H1 (cell line): ENCODE results near the gene CDKL4. TPM values are rescaled to one million over a fixed set of nuclear protein-coding genes. Genes with fewer than 3 reads are reported as not detected.

Experiments
- CTCF ChIA-PET: fragments of 300-600 bp; sonication (Branson Sonifier 250); formaldehyde crosslinking; loops from one replicate; lab custom pipeline; 2021; ENCODE audit not compliant: partially characterized antibody; lab: Charles Lee
- POLR2A ChIA-PET: fragments of 300-600 bp; sonication (Branson Sonifier 250); formaldehyde crosslinking; loops from one replicate; lab custom pipeline; 2021; ENCODE audit warnings: inconsistent platforms; ENCODE audit not compliant: partially characterized antibody; lab: Charles Lee
- DNase-seq, 2 experiments: peaks; one replicate each; pipeline versions ENCODE4 v3.0.0 to v3.0.0-alpha.2; 2010 to 2022; ENCODE audit warnings: low spot score in 2 of 2, low read depth in 1 of 2, mixed read lengths in 1 of 2
- FAIRE-seq: peaks from 2 replicates; lab custom pipeline; 2011; peaks lifted over from hg19 to GRCh38; lab: Jason Lieb, UNC
- H2AFZ ChIP-seq: 2 replicates; pipeline ENCODE4 v1.8.1; 2012; ENCODE audit warnings: low read length, inconsistent platforms
- H2AK5ac ChIP-seq: 2 replicates; pipeline ENCODE4 v1.6.1; 2013; ENCODE audit warnings: low read depth, low read length
- H2BK120ac ChIP-seq: replicated peaks from 2 replicates; pipeline ENCODE3; 2013; ENCODE audit warnings: low read depth, low read length, inconsistent platforms
- H2BK12ac ChIP-seq: 2 replicates; pipeline ENCODE4 v1.6.1; 2013; ENCODE audit warnings: low read depth, low read length
- H2BK15ac ChIP-seq: 2 replicates; pipeline ENCODE4 v1.6.1; 2013; ENCODE audit warnings: low read length
- H2BK20ac ChIP-seq: 2 replicates; pipeline ENCODE4 v1.6.1; 2013; ENCODE audit warnings: low read length
- H2BK5ac ChIP-seq: 2 replicates; pipeline ENCODE4 v1.6.1; 2013; ENCODE audit warnings: low read depth, low read length
- H3K14ac ChIP-seq: 2 replicates; pipeline ENCODE4 v1.6.1; 2013; ENCODE audit warnings: inconsistent platforms; ENCODE audit not compliant: insufficient read length
- H3K18ac ChIP-seq: 2 replicates; pipeline ENCODE4 v1.6.1; 2013; ENCODE audit warnings: low read length; ENCODE audit errors: extremely low read depth
- H3K23ac ChIP-seq: 2 replicates; pipeline ENCODE4 v1.6.1; 2013; ENCODE audit warnings: inconsistent platforms; ENCODE audit not compliant: insufficient read length
- H3K23me2 ChIP-seq: 2 replicates; pipeline ENCODE4 v1.6.1; 2013; ENCODE audit warnings: low read depth, low read length
- H3K27ac ChIP-seq: 2 replicates; pipeline ENCODE4 v1.6.1; 2011; ENCODE audit warnings: low read depth, low read length, inconsistent platforms
- H3K27me3 ChIP-seq, 4 experiments: replicated peaks in 1 of 4; 1 replicate in 1 of 4; 2 replicates in 3 of 4; pipeline versions ENCODE4 v1.6.1 to v1.8.1; 2011 to 2013; ENCODE audit warnings: low read length in 3 of 4, mild to moderate bottlenecking in 3 of 4, inconsistent platforms in 2 of 4, mixed read lengths in 2 of 4, moderate library complexity in 1 of 4; ENCODE audit not compliant: control insufficient read depth in 3 of 4, insufficient read depth in 3 of 4; ENCODE audit errors: extremely low read depth in 1 of 4
- H3K36me3 ChIP-seq, 4 experiments: 2 replicates each; pipeline versions ENCODE4 v1.6.1 to v1.8.1; 2011 to 2013; ENCODE audit warnings: mild to moderate bottlenecking in 4 of 4, low read length in 3 of 4, moderate library complexity in 2 of 4, control low read depth in 1 of 4, inconsistent platforms in 1 of 4; ENCODE audit not compliant: insufficient read depth in 4 of 4, control insufficient read depth in 2 of 4
- H3K4ac ChIP-seq: replicated peaks from 2 replicates; pipeline ENCODE3; 2013; ENCODE audit warnings: low read length, low read depth, mixed read lengths, inconsistent platforms; ENCODE audit not compliant: insufficient read length
- H3K4me1 ChIP-seq, 4 experiments: replicated peaks in 1 of 4; 1 replicate in 1 of 4; 2 replicates in 3 of 4; pipeline versions ENCODE4 v1.6.1 to v1.8.1; 2011 to 2013; ENCODE audit warnings: low read length in 3 of 4, inconsistent platforms in 2 of 4, mixed read lengths in 1 of 4; ENCODE audit not compliant: insufficient read depth in 4 of 4, control insufficient read depth in 3 of 4
- H3K4me2 ChIP-seq, 2 experiments: 2 replicates each; pipeline versions ENCODE4 v1.6.1 to v1.8.1; 2011 to 2013; ENCODE audit warnings: low read depth in 2 of 2, low read length in 2 of 2, control low read depth in 1 of 2, inconsistent platforms in 1 of 2, mild to moderate bottlenecking in 1 of 2; ENCODE audit not compliant: insufficient read depth in 1 of 2
- H3K4me3 ChIP-seq, 4 experiments: fragments of 200-600, 300-600 bp in 1 of 4; sonication (generic), shearing (Covaris generic), sonication (Bioruptor Twin) in 1 of 4; 2 replicates each; pipeline versions ENCODE4 v1.5.1 to v1.8.1; 2011 to 2016; ENCODE audit warnings: low read length in 4 of 4, low read depth in 3 of 4, control low read depth in 2 of 4, inconsistent platforms in 2 of 4, mild to moderate bottlenecking in 2 of 4, mixed read lengths in 1 of 4, moderate library complexity in 1 of 4; ENCODE audit not compliant: insufficient read depth in 2 of 4; ENCODE audit errors: extremely low read depth in 1 of 4
- H3K56ac ChIP-seq: replicated peaks from 2 replicates; pipeline ENCODE3; 2013; ENCODE audit warnings: low read depth, mild to moderate bottlenecking, mixed read lengths, low read length, inconsistent platforms; ENCODE audit not compliant: insufficient read length
- H3K79me1 ChIP-seq: 2 replicates; pipeline ENCODE4 v1.6.1; 2013; ENCODE audit warnings: low read depth, low read length, control low read depth
- H3K79me2 ChIP-seq, 2 experiments: 2 replicates each; pipeline versions ENCODE4 v1.6.1 to v1.8.1; 2012 to 2013; ENCODE audit warnings: low read length in 2 of 2, mild to moderate bottlenecking in 2 of 2, inconsistent platforms in 1 of 2; ENCODE audit not compliant: insufficient read depth in 2 of 2, control insufficient read depth in 1 of 2
- H3K9ac ChIP-seq, 4 experiments: replicated peaks in 1 of 4; 1 replicate in 1 of 4; 2 replicates in 3 of 4; pipeline versions ENCODE4 v1.6.1 to v1.8.1; 2011 to 2013; ENCODE audit warnings: low read depth in 3 of 4, low read length in 3 of 4, control low read depth in 2 of 4, mild to moderate bottlenecking in 2 of 4, moderate library complexity in 2 of 4, inconsistent platforms in 1 of 4; ENCODE audit errors: extremely low read depth in 1 of 4
- H3K9me3 ChIP-seq, 2 experiments: 2 replicates each; pipeline versions ENCODE4 v1.6.1 to v1.8.1; 2012 to 2013; ENCODE audit warnings: mild to moderate bottlenecking in 2 of 2, moderate library complexity in 2 of 2, control low read depth in 1 of 2, inconsistent platforms in 1 of 2, low read depth in 1 of 2, low read length in 1 of 2, mixed read lengths in 1 of 2; ENCODE audit not compliant: insufficient read depth in 2 of 2
- H4K20me1 ChIP-seq, 2 experiments: replicated peaks in 1 of 2; 2 replicates each; pipeline versions ENCODE3 to v1.8.1; 2011 to 2013; ENCODE audit warnings: inconsistent platforms in 2 of 2, low read length in 2 of 2, mild to moderate bottlenecking in 1 of 2; ENCODE audit not compliant: insufficient read depth in 2 of 2, control insufficient read depth in 1 of 2
- H4K5ac ChIP-seq: 2 replicates; pipeline ENCODE4 v1.6.1; 2013; ENCODE audit warnings: low read length, low read depth, mixed read lengths, inconsistent platforms; ENCODE audit not compliant: insufficient read length
- H4K8ac ChIP-seq: 2 replicates; pipeline ENCODE4 v1.8.0; 2013; ENCODE audit warnings: mild to moderate bottlenecking, moderate library complexity, low read length, inconsistent platforms; ENCODE audit not compliant: insufficient read depth; ENCODE audit errors: extremely low read depth
- H4K91ac ChIP-seq: replicated peaks from 2 replicates; pipeline ENCODE3; 2013; ENCODE audit warnings: low read length, mixed read lengths, inconsistent platforms; ENCODE audit not compliant: insufficient read length
- ASH2L ChIP-seq: fragments of 200-600, 300-600 bp; sonication (generic); IDR thresholded peaks from one replicate; pipeline ENCODE4 v1.7.1; 2017; ENCODE audit warnings: low read length
- ATF2 ChIP-seq: IDR thresholded peaks from 2 replicates; pipeline ENCODE4 v1.6.1; 2012; ENCODE audit warnings: low read length, inconsistent platforms
- BCL11A ChIP-seq, 2 experiments: IDR thresholded peaks; one replicate each; pipeline ENCODE4 v1.6.1; 2011; ENCODE audit warnings: low read depth in 2 of 2, low read length in 2 of 2, mild to moderate bottlenecking in 2 of 2
- CBX5 ChIP-seq: fragments of 300-800, 300-1000 bp; sonication (generic); IDR thresholded peaks from 2 replicates; pipeline ENCODE4 v1.7.1; 2016; ENCODE audit warnings: antibody characterized with exemption, low read length, low read depth
- EZH2 ChIP-seq: fragments of 200-600 bp; sonication (generic); IDR thresholded peaks from 2 replicates; pipeline ENCODE4 v1.7.1; 2012; ENCODE audit warnings: low read depth, mild to moderate bottlenecking, moderate library complexity, low read length, inconsistent platforms; ENCODE audit not compliant: severe bottlenecking
- GTF2F1 ChIP-seq: IDR thresholded peaks from 2 replicates; pipeline ENCODE4 v1.6.1; 2012; ENCODE audit warnings: low read depth, low read length, improper control_type of control experiment, borderline replicate concordance
- NRF1 ChIP-seq: IDR thresholded peaks from 2 replicates; pipeline ENCODE4 v1.6.1; 2011; ENCODE audit warnings: mild to moderate bottlenecking, low read depth, low read length, improper control_type of control experiment
- PHF8 ChIP-seq: fragments of 200-600 bp; sonication (generic); conservative IDR thresholded peaks from 2 replicates; pipeline ENCODE4 v1.7.1; 2012; ENCODE audit warnings: low read depth, mild to moderate bottlenecking, inconsistent platforms, low read length, moderate library complexity
- POU5F1 ChIP-seq: IDR thresholded peaks from 2 replicates; pipeline ENCODE4 v1.6.1; 2011; ENCODE audit warnings: low read depth, mild to moderate bottlenecking, low read length, moderate library complexity
- RFX5 ChIP-seq: IDR thresholded peaks from 2 replicates; pipeline ENCODE4 v1.6.1; 2011; ENCODE audit warnings: low read depth, low read length, improper control_type of control experiment, borderline replicate concordance
- SUZ12 ChIP-seq: fragments of 200-600 bp; sonication (generic); IDR thresholded peaks from 2 replicates; pipeline ENCODE4 v1.6.1; 2012; ENCODE audit warnings: mild to moderate bottlenecking, inconsistent platforms, low read length, moderate library complexity, mixed read lengths
- TAF1 ChIP-seq: IDR thresholded peaks from 2 replicates; pipeline ENCODE4 v1.6.1; 2011; ENCODE audit warnings: mild to moderate bottlenecking, low read depth, low read length
- TAF7 ChIP-seq: optimal IDR thresholded peaks from 2 replicates; pipeline ENCODE3; 2011; ENCODE audit warnings: low read depth, mild to moderate bottlenecking, inconsistent platforms, low read length, moderate library complexity, borderline replicate concordance
- YY1 ChIP-seq: IDR thresholded peaks from 2 replicates; pipeline ENCODE4 v1.6.1; 2011; ENCODE audit warnings: low read depth, mild to moderate bottlenecking, low read length
- WGBS, 2 experiments: shearing (Covaris generic) in 1 of 2; methylation state at CpG; one replicate each; pipeline versions ENCODE4 v1.1.6 to v1.1.7; 2013 to 2015; ENCODE audit warnings: low lambda C conversion rate in 2 of 2, mixed read lengths in 2 of 2, inconsistent platforms in 1 of 2, low coverage in 1 of 2, missing lambda C conversion rate in 1 of 2; ENCODE audit not compliant: insufficient replicate concordance in 2 of 2, insufficient coverage in 1 of 2, insufficient read length in 1 of 2; ENCODE audit errors: extremely low coverage in 1 of 2, missing lambda C conversion rate in 1 of 2; 5-methylcytosine and 5-hydroxymethylcytosine counted together
- polyA plus RNA-seq, 7 experiments: library from polyadenylated mRNA; depleted of rRNA in 3 of 7; stranded (reverse) in 5 of 7; unstranded in 2 of 7; fragments of >200 nt in 5 of 7; fragments of 200-250 nt in 2 of 7; gene quantifications; 1 replicate in 5 of 7; 2 replicates in 1 of 7; 4 replicates in 1 of 7; pipeline versions ENCODE4 v1.2.1 to v1.2.3, GENCODE V29; 2011 to 2013; ENCODE audit warnings: missing spikeins in 2 of 7, mixed read lengths in 2 of 7
- total RNA-seq: library from RNA; stranded (reverse); fragmentation: NEBNext Ultra II Directional; extraction: Animal tissue kit (Norgen Biotek cat#: 25700); gene quantifications from 2 replicates; pipeline ENCODE4 v1.2.1, GENCODE V29; 2021

CDKL4 gene
- total and polyA plus RNA-seq, 2 of the 8 experiments (the other 6 are each of a cell fraction or from before 2014, with no cell fraction given) = not detected

- CTCF ChIA-PET = no interaction called here
- Histone ChIP-seq H3K27me3 (no peaks in the 10 kb centered on the region), H2BK15ac (no peak overlapping the region), H4K91ac (no peak overlapping the region), H3K14ac (no peak overlapping the region), H2BK12ac (no peak overlapping the region), H3K4me2 (no peak overlapping the region), H2AK5ac (no peak overlapping the region), H3K36me3 (no peaks in the 10 kb centered on the region), H3K9ac (no peak overlapping the region), H2AFZ (no peak overlapping the region), H3K4me3 (no peak overlapping the region), H2BK120ac (no peak overlapping the region), H3K4ac (no peak overlapping the region), H3K56ac (no peak overlapping the region), H3K79me1 (no peaks in the 10 kb centered on the region), H4K20me1 (no peaks in the 10 kb centered on the region), H3K27ac (no peak overlapping the region), H4K5ac (no peak overlapping the region), H3K79me2 (no peaks in the 10 kb centered on the region), H3K9me3 (no peaks in the 10 kb centered on the region), H2BK5ac (no peak overlapping the region), H3K18ac (no peak overlapping the region), H3K4me1 (peaks cover 0 to 4% (median 1%) of the 10 kb centered on the region in 4 experiments; a peak in 2 of 7 replicates), H3K23ac (no peak overlapping the region), H2BK20ac (no peak overlapping the region), H3K23me2 (no peaks in the 10 kb centered on the region), H4K8ac (no peak overlapping the region)
- WGBS, 2 experiments = 89% methylated on average over 4 of the region's 4 CpGs; no CpG with 5 or more reads in 1 of the 2 experiments
- FAIRE-seq = no peak
- POLR2A ChIA-PET = no interaction called here
- DNase-seq = no peak
- TF ChIP-seq TAF7 (no peak), RFX5 (no peak), SUZ12 (no peak), NRF1 (no peak), POU5F1 (no peak), ATF2 (no peak), ASH2L (no peak), EZH2 (no peak), PHF8 (no peak), CBX5 (no peak), TAF1 (no peak), BCL11A (IDR thresholded peaks at IDR 0.05; ENCODE audit: low read depth in 2 of 2, low read length in 2 of 2) (no peak), YY1 (no peak), GTF2F1 (no peak)
Measured at GRCh38 chr2:39158351-39158750, 85.4 kb downstream of the CDKL4 start.
